WTC11 (cell line): Measurements from ENCODE around the gene ALK. TPM values are rescaled to one million over a fixed set of nuclear protein-coding genes. Genes with fewer than 3 reads are reported as not detected.

ENCODE experiments used
- ATAC-seq: fragments of 200-7000 bp; cut with Tn5 transposase; 2 replicates; pipeline ENCODE4 v1.10.0; 2021; ENCODE audit warnings: mild to moderate bottlenecking, moderate library complexity
- CTCF ChIA-PET: fragments of 300-600 bp; sonication (Branson Sonifier 250); formaldehyde crosslinking; loops from one replicate; lab custom pipeline; 2021; ENCODE audit warnings: antibody characterized with exemption; lab: Charles Lee
- POLR2A ChIA-PET: fragments of 350-600 bp; sonication (Branson Sonifier 250); formaldehyde crosslinking; loops from one replicate; lab custom pipeline; 2021; ENCODE audit warnings: antibody characterized with exemption; lab: Charles Lee
- DNase-seq: peaks from one replicate; pipeline ENCODE4 v3.0.0; 2021; ENCODE audit warnings: low spot score
- H3K27ac Mint-ChIP-seq: 2 replicates; pipeline ENCODE4 v1.8.0; 2021; ENCODE audit warnings: mixed read lengths
- H3K27me3 Mint-ChIP-seq: 2 replicates; pipeline ENCODE4 v1.8.0; 2021; ENCODE audit warnings: low read depth, mild to moderate bottlenecking, moderate library complexity, mixed read lengths
- H3K36me3 Mint-ChIP-seq: 2 replicates; pipeline ENCODE4 v1.8.0; 2021; ENCODE audit warnings: mixed read lengths
- H3K4me1 Mint-ChIP-seq: 2 replicates; pipeline ENCODE4 v1.8.0; 2022; ENCODE audit warnings: mixed read lengths
- H3K4me3 Mint-ChIP-seq: 2 replicates; pipeline ENCODE4 v1.8.0; 2021; ENCODE audit warnings: mild to moderate bottlenecking, moderate library complexity, mixed read lengths
- H3K9me3 Mint-ChIP-seq: 2 replicates; pipeline ENCODE4 v1.8.0; 2021; ENCODE audit warnings: mixed read lengths
- CBFB ChIP-seq: sonication (generic); formaldehyde crosslinking; IDR thresholded peaks from 2 replicates; pipeline ENCODE4 v1.8.1; 2022; ENCODE audit warnings: mild to moderate bottlenecking, low read depth, missing genetic modification reagents
- E2F4 ChIP-seq: sonication (generic); formaldehyde crosslinking; IDR thresholded peaks from 2 replicates; pipeline ENCODE4 v1.8.1; 2022; ENCODE audit warnings: low read depth, mild to moderate bottlenecking, moderate library complexity, missing genetic modification reagents, borderline replicate concordance
- NR1H2 ChIP-seq: sonication (generic); formaldehyde crosslinking; IDR thresholded peaks from 2 replicates; pipeline ENCODE4 v1.9.0; 2021; ENCODE audit warnings: mild to moderate bottlenecking, moderate library complexity, missing genetic modification reagents
- PRDM15 ChIP-seq: sonication (generic); formaldehyde crosslinking; IDR thresholded peaks from 2 replicates; pipeline ENCODE4 v1.8.0; 2022; ENCODE audit warnings: missing genetic modification reagents
- PRRX2 ChIP-seq: fragments of 250-450 bp; sonication (Bioruptor Pico); IDR thresholded peaks from 2 replicates; pipeline ENCODE4 v1.8.0; 2021; ENCODE audit warnings: mild to moderate bottlenecking
- SMAD3 ChIP-seq: sonication (generic); formaldehyde crosslinking; IDR thresholded peaks from 2 replicates; pipeline ENCODE4 v1.8.0; 2022; ENCODE audit warnings: missing genetic modification reagents, mild to moderate bottlenecking, borderline replicate concordance
- SMAD4 ChIP-seq: sonication (generic); formaldehyde crosslinking; IDR thresholded peaks from 2 replicates; pipeline ENCODE4 v1.8.0; 2022; ENCODE audit warnings: mild to moderate bottlenecking, missing genetic modification reagents
- TCF7 ChIP-seq: sonication (generic); formaldehyde crosslinking; IDR thresholded peaks from 2 replicates; pipeline ENCODE4 v1.8.0; 2022; ENCODE audit warnings: mild to moderate bottlenecking, low read depth, missing genetic modification reagents, moderate library complexity
- TP53 ChIP-seq: sonication (generic); formaldehyde crosslinking; IDR thresholded peaks from 2 replicates; pipeline ENCODE4 v1.8.1; 2023; ENCODE audit warnings: mild to moderate bottlenecking, missing genetic modification reagents
- ZNF138 ChIP-seq: sonication (generic); formaldehyde crosslinking; conservative IDR thresholded peaks from 2 replicates; pipeline ENCODE4 v1.8.1; 2022; ENCODE audit warnings: mild to moderate bottlenecking, moderate library complexity, missing genetic modification reagents
- ZNF232 ChIP-seq: sonication (generic); formaldehyde crosslinking; IDR thresholded peaks from 2 replicates; pipeline ENCODE4 v1.8.0; 2022; ENCODE audit warnings: mild to moderate bottlenecking, missing genetic modification reagents
- ZNF263 ChIP-seq: sonication (generic); formaldehyde crosslinking; IDR thresholded peaks from 2 replicates; pipeline ENCODE4 v1.8.1; 2022; ENCODE audit warnings: low read depth, mild to moderate bottlenecking, moderate library complexity, missing genetic modification reagents
- total RNA-seq: library from RNA; stranded (reverse); gene quantifications from 3 replicates; pipeline ENCODE4 v1.2.3, GENCODE V29; 2021
- TF ChIP-seq, protein P1 (sequence below): sonication (generic); formaldehyde crosslinking; IDR thresholded peaks from 2 replicates; pipeline ENCODE4 v1.8.1; 2022; ENCODE audit warnings: mild to moderate bottlenecking, moderate library complexity, missing genetic modification reagents
- TF ChIP-seq, protein P2 (sequence below): sonication (generic); formaldehyde crosslinking; conservative IDR thresholded peaks from 2 replicates; pipeline ENCODE4 v1.8.1; 2023; ENCODE audit warnings: mild to moderate bottlenecking, low read depth, missing genetic modification reagents, moderate library complexity
- TF ChIP-seq, protein P3 (sequence below): fragments of 250-450 bp; sonication (Bioruptor Pico); IDR thresholded peaks from 2 replicates; pipeline ENCODE4 v1.9.0; 2021; ENCODE audit warnings: mild to moderate bottlenecking
- TF ChIP-seq, protein P4 (sequence below): sonication (generic); formaldehyde crosslinking; IDR thresholded peaks from 2 replicates; pipeline ENCODE4 v1.8.0; 2022; ENCODE audit warnings: mild to moderate bottlenecking, missing genetic modification reagents
- TF ChIP-seq, protein P5 (sequence below): fragments of 250-450 bp; sonication (Bioruptor Pico); IDR thresholded peaks from 2 replicates; pipeline ENCODE4 v1.9.0; 2021; ENCODE audit warnings: moderate library complexity, mild to moderate bottlenecking, inconsistent platforms, borderline replicate concordance

ALK gene
- total RNA-seq, 1 experiment from 2014 or later, result not detected

DNA sequence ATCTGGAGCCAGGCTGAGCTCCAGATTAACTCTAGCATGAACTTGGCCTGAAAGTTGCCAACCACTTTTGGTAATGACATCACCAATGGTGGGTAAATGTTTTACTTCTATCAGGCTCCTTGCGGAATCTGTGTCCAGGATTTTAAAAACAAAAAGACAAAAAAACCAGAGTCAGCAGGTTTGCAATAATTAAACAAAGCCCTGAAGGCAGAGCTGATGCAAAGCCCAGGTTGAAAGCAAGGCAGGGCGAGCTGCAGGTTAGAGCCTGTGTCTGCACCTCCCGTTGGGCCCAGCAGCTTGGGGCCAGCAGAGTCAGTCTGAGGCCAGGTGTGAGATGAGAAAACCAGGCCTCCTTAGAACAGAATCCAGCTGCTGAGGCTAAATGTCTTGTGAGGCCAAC, 29.1 kb upstream of the ALK start:
- Mint-ChIP-seq H3K4me1 (peaks cover 18% of the 10 kb centered on the region), H3K27me3 (no peaks in the 10 kb centered on the region), H3K9me3 (no peaks in the 10 kb centered on the region), H3K36me3 (no peaks in the 10 kb centered on the region), H3K27ac (no peak overlapping the region), H3K4me3 (no peak overlapping the region)
- ChIA-PET POLR2A (no interaction called here), CTCF (interaction anchor here (0.8 kb wide), 1 partner anchor 11 kb away, joined by 3 read pairs; no protein-coding TSS in a partner anchor)
- ATAC-seq (no peak), DNase-seq (no peak)
- TF ChIP-seq SMAD4 (CRISPR knock-in tag) (no peak), ZNF232 (CRISPR knock-in tag) (no peak), NR1H2 (CRISPR knock-in tag) (no peak), ZNF263 (no peak), TP53 (no peak), PRDM15 (CRISPR knock-in tag) (no peak), E2F4 (CRISPR knock-in tag) (no peak), SMAD3 (CRISPR knock-in tag) (no peak), ZNF138 (no peak), CBFB (CRISPR knock-in tag) (no peak), TCF7 (CRISPR knock-in tag) (no peak), PRRX2 (CRISPR knock-in tag) (no peak)
- TF ChIP-seq, protein P1, sequence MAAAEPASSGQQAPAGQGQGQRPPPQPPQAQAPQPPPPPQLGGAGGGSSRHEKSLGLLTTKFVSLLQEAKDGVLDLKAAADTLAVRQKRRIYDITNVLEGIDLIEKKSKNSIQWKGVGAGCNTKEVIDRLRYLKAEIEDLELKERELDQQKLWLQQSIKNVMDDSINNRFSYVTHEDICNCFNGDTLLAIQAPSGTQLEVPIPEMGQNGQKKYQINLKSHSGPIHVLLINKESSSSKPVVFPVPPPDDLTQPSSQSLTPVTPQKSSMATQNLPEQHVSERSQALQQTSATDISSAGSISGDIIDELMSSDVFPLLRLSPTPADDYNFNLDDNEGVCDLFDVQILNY, result no peak
- TF ChIP-seq, protein P2, sequence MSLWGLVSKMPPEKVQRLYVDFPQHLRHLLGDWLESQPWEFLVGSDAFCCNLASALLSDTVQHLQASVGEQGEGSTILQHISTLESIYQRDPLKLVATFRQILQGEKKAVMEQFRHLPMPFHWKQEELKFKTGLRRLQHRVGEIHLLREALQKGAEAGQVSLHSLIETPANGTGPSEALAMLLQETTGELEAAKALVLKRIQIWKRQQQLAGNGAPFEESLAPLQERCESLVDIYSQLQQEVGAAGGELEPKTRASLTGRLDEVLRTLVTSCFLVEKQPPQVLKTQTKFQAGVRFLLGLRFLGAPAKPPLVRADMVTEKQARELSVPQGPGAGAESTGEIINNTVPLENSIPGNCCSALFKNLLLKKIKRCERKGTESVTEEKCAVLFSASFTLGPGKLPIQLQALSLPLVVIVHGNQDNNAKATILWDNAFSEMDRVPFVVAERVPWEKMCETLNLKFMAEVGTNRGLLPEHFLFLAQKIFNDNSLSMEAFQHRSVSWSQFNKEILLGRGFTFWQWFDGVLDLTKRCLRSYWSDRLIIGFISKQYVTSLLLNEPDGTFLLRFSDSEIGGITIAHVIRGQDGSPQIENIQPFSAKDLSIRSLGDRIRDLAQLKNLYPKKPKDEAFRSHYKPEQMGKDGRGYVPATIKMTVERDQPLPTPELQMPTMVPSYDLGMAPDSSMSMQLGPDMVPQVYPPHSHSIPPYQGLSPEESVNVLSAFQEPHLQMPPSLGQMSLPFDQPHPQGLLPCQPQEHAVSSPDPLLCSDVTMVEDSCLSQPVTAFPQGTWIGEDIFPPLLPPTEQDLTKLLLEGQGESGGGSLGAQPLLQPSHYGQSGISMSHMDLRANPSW (CRISPR knock-in tag), result no peak
- TF ChIP-seq, protein P3, sequence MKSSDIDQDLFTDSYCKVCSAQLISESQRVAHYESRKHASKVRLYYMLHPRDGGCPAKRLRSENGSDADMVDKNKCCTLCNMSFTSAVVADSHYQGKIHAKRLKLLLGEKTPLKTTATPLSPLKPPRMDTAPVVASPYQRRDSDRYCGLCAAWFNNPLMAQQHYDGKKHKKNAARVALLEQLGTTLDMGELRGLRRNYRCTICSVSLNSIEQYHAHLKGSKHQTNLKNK (CRISPR knock-in tag), result no peak
- TF ChIP-seq, protein P4, sequence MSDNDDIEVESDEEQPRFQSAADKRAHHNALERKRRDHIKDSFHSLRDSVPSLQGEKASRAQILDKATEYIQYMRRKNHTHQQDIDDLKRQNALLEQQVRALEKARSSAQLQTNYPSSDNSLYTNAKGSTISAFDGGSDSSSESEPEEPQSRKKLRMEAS (CRISPR knock-in tag), result no peak
- TF ChIP-seq, protein P5, sequence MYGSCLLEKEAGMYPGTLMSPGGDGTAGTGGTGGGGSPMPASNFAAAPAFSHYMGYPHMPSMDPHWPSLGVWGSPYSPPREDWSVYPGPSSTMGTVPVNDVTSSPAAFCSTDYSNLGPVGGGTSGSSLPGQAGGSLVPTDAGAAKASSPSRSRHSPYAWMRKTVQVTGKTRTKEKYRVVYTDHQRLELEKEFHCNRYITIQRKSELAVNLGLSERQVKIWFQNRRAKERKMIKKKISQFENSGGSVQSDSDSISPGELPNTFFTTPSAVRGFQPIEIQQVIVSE (CRISPR knock-in tag), result no peak
